GM12878 (cell line): Measurements from ENCODE around the gene TEX22. TPM values are rescaled to one million over a fixed set of nuclear protein-coding genes. Genes with fewer than 3 reads are reported as not detected.

Source experiments
- ATAC-seq: fragments of 200-7000 bp; cut with Tn5 transposase; 3 replicates; pipeline ENCODE4 v1.9.1; 2020; ENCODE audit warnings: mild to moderate bottlenecking, moderate library complexity
- BruUV-seq: library from RNA; stranded (reverse); fragments of 400-500 nt; replicated peaks from 2 replicates; lab custom pipeline; 2021; lab: Mats Ljungman, UMichigan
- CTCF ChIA-PET: fragments of 300-600 bp; sonication (Branson Sonifier 250); formaldehyde crosslinking; extraction: SDS; loops from one replicate; lab custom pipeline; 2021; ENCODE audit warnings: inconsistent platforms; lab: Yijun Ruan, JAX
- POLR2A ChIA-PET: fragments of 350-600 bp; formaldehyde crosslinking; extraction: SDS; loops from one replicate; lab custom pipeline; 2021; ENCODE audit warnings: inconsistent platforms; lab: Charles Lee
- RAD21 ChIA-PET: fragments of 300-600 bp; sonication (Branson Sonifier 250); formaldehyde crosslinking; loops from one replicate; lab custom pipeline; 2023; ENCODE audit warnings: antibody characterized with exemption; ENCODE audit not compliant: unreplicated experiment; lab: Charles Lee
- SMC1A ChIA-PET: fragments of 300-600 bp; sonication (Branson Sonifier 250); formaldehyde crosslinking; loops from one replicate; lab custom pipeline; 2023; ENCODE audit not compliant: unreplicated experiment, uncharacterized antibody; lab: Charles Lee
- DNase-seq: peaks from one replicate; pipeline ENCODE4 v3.0.0-alpha.2; 2011; ENCODE audit warnings: low read depth, low spot score
- FAIRE-seq: peaks from 3 replicates; lab custom pipeline; 2011; peaks lifted over from hg19 to GRCh38; lab: Jason Lieb, UNC
- H2AFZ ChIP-seq: 2 replicates; pipeline ENCODE4 v1.6.0; 2011; ENCODE audit warnings: low read depth, low read length, control low read depth; ENCODE audit not compliant: control insufficient read depth
- H3K27ac ChIP-seq: 2 replicates; pipeline ENCODE4 v1.5.1; 2011; ENCODE audit warnings: control low read depth; ENCODE audit not compliant: control insufficient read depth, insufficient read depth
- H3K27me3 ChIP-seq, 2 experiments: replicated peaks in 1 of 2; 2 replicates each; pipeline versions ENCODE4 v1.6.0 to v1.6.1; 2011; ENCODE audit warnings: low read length in 1 of 2; ENCODE audit not compliant: control insufficient read depth in 2 of 2, insufficient read depth in 2 of 2
- H3K36me3 ChIP-seq, 2 experiments: 2 replicates each; pipeline ENCODE4 v1.5.1; 2011; ENCODE audit warnings: low read length in 1 of 2; ENCODE audit not compliant: control insufficient read depth in 2 of 2, insufficient read depth in 2 of 2
- H3K4me1 ChIP-seq: 2 replicates; pipeline ENCODE4 v1.6.1; 2011; ENCODE audit warnings: mild to moderate bottlenecking, low read length, moderate library complexity, mixed read lengths; ENCODE audit not compliant: control insufficient read depth, insufficient read depth
- H3K4me2 ChIP-seq: 2 replicates; pipeline ENCODE4 v1.6.0; 2011; ENCODE audit warnings: control low read depth; ENCODE audit not compliant: control insufficient read depth, insufficient read depth
- H3K4me3 ChIP-seq: fragments of 200-600 bp; sonication (generic); 2 replicates; pipeline ENCODE4 v1.5.1; 2016
- H3K79me2 ChIP-seq: 2 replicates; pipeline ENCODE4 v1.6.0; 2011; ENCODE audit warnings: low read length; ENCODE audit not compliant: control insufficient read depth, insufficient read depth
- H3K9ac ChIP-seq: 2 replicates; pipeline ENCODE4 v1.8.0; 2011; ENCODE audit warnings: low read length, control low read depth, mixed read lengths; ENCODE audit not compliant: control insufficient read depth, insufficient read depth
- H3K9me3 ChIP-seq: replicated peaks from 3 replicates; pipeline ENCODE4 v1.5.1; 2011; ENCODE audit warnings: mild to moderate bottlenecking, low read length; ENCODE audit not compliant: control insufficient read depth, insufficient read depth
- H4K20me1 ChIP-seq: 2 replicates; pipeline ENCODE4 v1.6.0; 2011; ENCODE audit not compliant: control insufficient read depth, insufficient read depth
- FOXK2 ChIP-seq: fragments of 450-650 bp; IDR thresholded peaks from 2 replicates; pipeline ENCODE4 v1.6.1; 2017; ENCODE audit warnings: mild to moderate bottlenecking, moderate library complexity
- HDAC2 ChIP-seq: fragments of 200-600 bp; sonication (generic); IDR thresholded peaks from 2 replicates; pipeline ENCODE4 v1.6.1; 2017
- MTA2 ChIP-seq: fragments of 450-650 bp; IDR thresholded peaks from 2 replicates; pipeline ENCODE4 v1.6.1; 2016; ENCODE audit warnings: low read depth, mild to moderate bottlenecking, moderate library complexity
- MTA3 ChIP-seq: IDR thresholded peaks from 2 replicates; pipeline ENCODE4 v1.6.1; 2012; ENCODE audit warnings: low read length, inconsistent platforms, borderline replicate concordance
- PBX3 ChIP-seq: IDR thresholded peaks from 2 replicates; pipeline ENCODE4 v1.6.1; 2011; ENCODE audit warnings: mild to moderate bottlenecking, low read depth, low read length, moderate library complexity; ENCODE audit not compliant: insufficient replicate concordance
- POLR2A ChIP-seq: IDR thresholded peaks from 2 replicates; pipeline ENCODE4 v1.6.1; 2011; ENCODE audit warnings: low read depth, mild to moderate bottlenecking, low read length
- POLR2AphosphoS5 ChIP-seq: IDR thresholded peaks from 2 replicates; pipeline ENCODE4 v1.6.1; 2011; ENCODE audit warnings: mild to moderate bottlenecking, low read length, inconsistent platforms
- SPI1 ChIP-seq: IDR thresholded peaks from 2 replicates; pipeline ENCODE4 v1.6.1; 2011; ENCODE audit warnings: low read depth, mild to moderate bottlenecking, low read length, moderate library complexity, borderline replicate concordance; ENCODE audit not compliant: insufficient read depth
- STAT1 ChIP-seq: fragments of 450-650 bp; conservative IDR thresholded peaks from 2 replicates; pipeline ENCODE4 v1.6.1; 2014; ENCODE audit warnings: antibody characterized with exemption, mild to moderate bottlenecking
- STAT3 ChIP-seq: IDR thresholded peaks from 2 replicates; pipeline ENCODE4 v1.6.1; 2011; ENCODE audit warnings: low read depth, low read length, improper control_type of control experiment
- TARDBP ChIP-seq: IDR thresholded peaks from 2 replicates; pipeline ENCODE4 v1.6.1; 2016; ENCODE audit warnings: borderline replicate concordance
- WRNIP1 ChIP-seq: IDR thresholded peaks from 2 replicates; pipeline ENCODE4 v1.6.1; 2011; ENCODE audit warnings: low read depth, low read length, improper control_type of control experiment, borderline replicate concordance
- WGBS: methylation state at CpG from one replicate; pipeline ENCODE4 v1.1.6; 2016; ENCODE audit warnings: low lambda C conversion rate; ENCODE audit not compliant: insufficient replicate concordance, insufficient coverage; ENCODE audit errors: missing lambda C conversion rate; 5-methylcytosine and 5-hydroxymethylcytosine counted together
- in situ Hi-C: fragments of 300-500 bp; cut with MboI; formaldehyde crosslinking; loops from 9 replicates; pipeline ENCODE4 v1.14.3; 2018; ENCODE audit warnings: mixed read lengths
- intact Hi-C: fragments of 100-400 bp; cut with micrococcal nuclease; formaldehyde crosslinking; loops from one replicate; pipeline ENCODE4 v1.14.2; 2022; ENCODE audit not compliant: unreplicated experiment
- polyA plus RNA-seq, 11 experiments: library from polyadenylated mRNA; depleted of rRNA in 4 of 11; unstranded in 6 of 11; stranded (reverse) in 5 of 11; fragments of >200 nt; fragmentation: Nextera tagmentation in 4 of 11; fragmentation: Illumina TruSeq in 1 of 11; extraction: Ambion mirVana in 4 of 11; extraction: Trizol in 1 of 11; gene quantifications; 1 replicate in 1 of 11; 2 replicates in 10 of 11; pipeline versions ENCODE4 v1.2.1 to v1.2.3, GENCODE V29; 2011 to 2016; ENCODE audit warnings: inconsistent platforms in 2 of 11, missing spikeins in 2 of 11, low read depth in 1 of 11
- total RNA-seq, 4 experiments: library from RNA; depleted of rRNA in 3 of 4; stranded (reverse); fragments of >200 nt in 3 of 4; fragmentation: Illumina TruSeq in 1 of 4; extraction: Trizol in 1 of 4; gene quantifications; 2 replicates each; pipeline versions ENCODE4 v1.2.1 to v1.2.3, GENCODE V29; 2013 to 2021
- TF ChIP-seq, protein P1 (sequence below): fragments of 450-650 bp; formaldehyde crosslinking; IDR thresholded peaks from 2 replicates; pipeline ENCODE4 v1.4.0; 2020; ENCODE audit warnings: mild to moderate bottlenecking, moderate library complexity

TEX22 gene
- total and polyA plus RNA-seq, 10 of the 15 experiments (the other 5 are each of a cell fraction or from before 2014, with no cell fraction given): 0.02 to 4.0 (median 0.63) TPM; not detected in 1

DNA sequence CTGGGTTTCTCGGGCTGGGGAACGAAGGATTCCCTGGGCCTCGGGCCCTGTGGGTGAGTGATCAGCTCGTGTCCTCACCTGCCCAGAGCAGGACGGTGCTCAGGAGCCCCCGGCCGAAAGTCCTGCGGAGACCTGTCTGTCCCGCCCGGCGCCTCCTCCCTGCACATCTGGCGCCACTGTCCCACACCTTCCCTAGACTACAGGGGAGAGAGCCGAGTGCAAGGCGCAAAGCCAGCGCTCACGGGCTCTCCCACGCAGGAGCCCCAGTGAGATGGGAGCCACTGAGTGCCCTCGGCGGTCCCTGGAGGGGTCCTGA lies 13.1 kb upstream of the TEX22 start:
- intact Hi-C loops: no loop called here
- ATAC-seq (no peak), DNase-seq (no peak)
- Histone ChIP-seq H3K27me3 (no peaks in the 10 kb centered on the region), H4K20me1 (no peaks in the 10 kb centered on the region)
- TF ChIP-seq STAT3 (no peak), MTA3 (no peak), MTA2 (no peak), PBX3 (no peak), POLR2A (no peak), POLR2AphosphoS5 (no peak), TARDBP (no peak), FOXK2 (no peak)
- TF ChIP-seq, all 136 proteins: peak for 0
- BruUV-seq: no TSS peak
- Histone ChIP-seq H2AFZ (no peak overlapping the region), H3K27ac (no peak overlapping the region), H3K36me3 (no peaks in the 10 kb centered on the region; a peak in 1 of 4 replicates), H3K4me2 (no peak overlapping the region), H3K9me3 (no peaks in the 10 kb centered on the region), H3K9ac (no peak overlapping the region), H3K4me1 (no peaks in the 10 kb centered on the region), H3K79me2 (no peaks in the 10 kb centered on the region), H3K4me3 (no peak overlapping the region)
- 84% methylated on average over 11 of the region's 19 CpGs for WGBS
- in situ Hi-C loops: no loop called here
- RAD21 ChIA-PET: no interaction called here
- SMC1A ChIA-PET: no interaction called here
- POLR2A ChIA-PET: no interaction called here
- CTCF ChIA-PET: no interaction called here
- FAIRE-seq: no peak

DNA sequence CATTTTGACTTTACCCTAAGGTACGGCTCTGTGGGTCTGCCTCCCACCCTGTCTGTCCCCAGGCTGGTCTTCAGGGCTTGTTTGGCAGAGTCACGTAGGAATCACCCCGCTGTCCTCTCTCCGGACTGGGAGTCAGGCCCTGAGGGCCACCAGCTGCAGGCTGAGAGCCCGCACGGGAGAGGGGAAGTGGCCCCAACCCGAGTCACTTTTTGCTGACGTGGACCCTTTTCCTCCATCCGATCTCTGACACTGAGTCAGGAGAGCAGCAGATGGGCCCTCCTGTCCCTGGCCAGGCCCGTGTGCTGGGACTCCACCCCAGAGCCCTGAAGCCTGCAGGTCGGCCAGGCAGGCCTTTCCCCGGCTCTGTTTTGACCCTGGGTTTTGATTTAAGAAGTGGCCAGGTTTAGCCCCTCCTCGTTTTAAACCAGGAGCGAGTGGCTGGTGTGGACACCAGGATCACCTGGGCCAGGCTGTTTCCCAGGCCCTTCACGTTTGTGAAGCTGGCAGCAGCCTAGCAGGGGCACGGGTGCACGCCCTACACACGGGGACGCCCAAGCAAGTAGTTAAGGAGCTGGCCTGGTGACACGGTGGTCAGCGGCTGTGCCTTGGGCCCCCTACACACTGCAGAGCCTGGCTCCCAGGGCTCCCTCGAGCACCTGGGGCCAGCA lies 12.5 kb upstream of the TEX22 start:
- ChIA-PET SMC1A (no interaction called here), CTCF (no interaction called here), POLR2A (no interaction called here), RAD21 (no interaction called here)
- Histone ChIP-seq H2AFZ (no peak overlapping the region), H3K36me3 (no peaks in the 10 kb centered on the region; a peak in 1 of 4 replicates), H3K79me2 (no peaks in the 10 kb centered on the region), H3K9me3 (no peaks in the 10 kb centered on the region), H3K27me3 (no peaks in the 10 kb centered on the region), H3K27ac (no peak overlapping the region), H3K4me1 (no peaks in the 10 kb centered on the region), H3K4me3 (no peak overlapping the region), H3K4me2 (no peak overlapping the region), H4K20me1 (no peaks in the 10 kb centered on the region), H3K9ac (no peak overlapping the region)
- BruUV-seq: no TSS peak
- in situ Hi-C loops: no loop called here
- intact Hi-C loops: no loop called here
- no peak for DNase-seq
- no peak for FAIRE-seq
- no peak for ATAC-seq
- 78% methylated on average over 22 of the region's 22 CpGs for WGBS
- TF ChIP-seq WRNIP1 (no peak), STAT1 (no peak), SPI1 (no peak), HDAC2 (no peak)
- TF ChIP-seq, protein P1, sequence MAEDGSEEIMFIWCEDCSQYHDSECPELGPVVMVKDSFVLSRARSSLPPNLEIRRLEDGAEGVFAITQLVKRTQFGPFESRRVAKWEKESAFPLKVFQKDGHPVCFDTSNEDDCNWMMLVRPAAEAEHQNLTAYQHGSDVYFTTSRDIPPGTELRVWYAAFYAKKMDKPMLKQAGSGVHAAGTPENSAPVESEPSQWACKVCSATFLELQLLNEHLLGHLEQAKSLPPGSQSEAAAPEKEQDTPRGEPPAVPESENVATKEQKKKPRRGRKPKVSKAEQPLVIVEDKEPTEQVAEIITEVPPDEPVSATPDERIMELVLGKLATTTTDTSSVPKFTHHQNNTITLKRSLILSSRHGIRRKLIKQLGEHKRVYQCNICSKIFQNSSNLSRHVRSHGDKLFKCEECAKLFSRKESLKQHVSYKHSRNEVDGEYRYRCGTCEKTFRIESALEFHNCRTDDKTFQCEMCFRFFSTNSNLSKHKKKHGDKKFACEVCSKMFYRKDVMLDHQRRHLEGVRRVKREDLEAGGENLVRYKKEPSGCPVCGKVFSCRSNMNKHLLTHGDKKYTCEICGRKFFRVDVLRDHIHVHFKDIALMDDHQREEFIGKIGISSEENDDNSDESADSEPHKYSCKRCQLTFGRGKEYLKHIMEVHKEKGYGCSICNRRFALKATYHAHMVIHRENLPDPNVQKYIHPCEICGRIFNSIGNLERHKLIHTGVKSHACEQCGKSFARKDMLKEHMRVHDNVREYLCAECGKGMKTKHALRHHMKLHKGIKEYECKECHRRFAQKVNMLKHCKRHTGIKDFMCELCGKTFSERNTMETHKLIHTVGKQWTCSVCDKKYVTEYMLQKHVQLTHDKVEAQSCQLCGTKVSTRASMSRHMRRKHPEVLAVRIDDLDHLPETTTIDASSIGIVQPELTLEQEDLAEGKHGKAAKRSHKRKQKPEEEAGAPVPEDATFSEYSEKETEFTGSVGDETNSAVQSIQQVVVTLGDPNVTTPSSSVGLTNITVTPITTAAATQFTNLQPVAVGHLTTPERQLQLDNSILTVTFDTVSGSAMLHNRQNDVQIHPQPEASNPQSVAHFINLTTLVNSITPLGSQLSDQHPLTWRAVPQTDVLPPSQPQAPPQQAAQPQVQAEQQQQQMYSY (CRISPR knock-in tag): no peak
